HG02885 (cell line): ENCODE measurements around the gene EPSTI1.
A peak's percentile ranks its signal among the peaks of the same experiment; 100 is the strongest.

ENCODE experiments used
- ATAC-seq: cut with Tn5 transposase; IDR thresholded peaks from one replicate; pipeline ENCODE4 v1.9.1; 2021; ENCODE audit warnings: mild to moderate bottlenecking; ENCODE audit not compliant: unreplicated experiment, poor library complexity

The EPSTI1 gene

DNA sequence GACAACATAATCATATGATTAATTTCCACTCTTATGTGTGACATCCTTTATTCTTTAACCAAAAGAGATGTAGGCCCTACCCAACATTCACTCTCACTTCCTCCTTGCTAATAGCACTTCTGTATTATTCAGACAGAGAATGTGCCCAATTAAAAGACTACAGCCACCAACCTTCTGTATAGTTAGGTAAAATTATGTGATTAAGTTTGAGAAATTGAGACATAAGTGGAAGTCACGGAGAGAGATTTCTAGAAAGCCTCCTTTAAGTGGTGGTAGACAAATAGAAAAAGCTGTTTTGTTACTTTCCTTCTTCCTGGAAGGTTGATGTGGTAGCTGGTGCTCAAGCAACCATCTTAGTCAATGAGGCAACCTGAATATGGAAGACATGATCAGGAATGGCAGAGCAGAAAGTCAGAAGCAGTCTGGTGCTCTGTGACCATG lies 14.8 kb downstream of the EPSTI1 start:
- peak; percentile 50 for ATAC-seq

DNA sequence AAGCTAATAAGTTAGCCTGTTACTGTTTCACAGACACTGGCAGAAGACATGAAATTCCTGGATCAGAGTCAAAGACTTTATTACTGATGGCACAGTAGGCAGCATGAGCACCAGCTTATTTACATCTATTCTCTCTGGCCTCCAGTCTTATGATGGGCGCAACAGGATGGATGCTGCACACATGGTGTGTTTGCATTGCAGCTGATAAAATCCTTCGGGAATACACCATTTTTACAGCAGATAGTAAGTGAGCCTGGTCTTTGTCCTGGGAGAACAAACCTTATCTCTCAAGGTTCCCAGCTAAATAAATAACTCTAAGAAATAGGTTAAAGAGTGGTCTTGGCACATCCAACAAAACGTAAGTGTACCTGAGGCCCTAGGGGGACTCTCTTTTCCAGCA lies 16.0 kb downstream of the EPSTI1 start:
- ATAC-seq: no peak

- no peak for ATAC-seq
Observed at GRCh38 chr13:42973581-42973980, 18.5 kb downstream of the EPSTI1 start.

DNA sequence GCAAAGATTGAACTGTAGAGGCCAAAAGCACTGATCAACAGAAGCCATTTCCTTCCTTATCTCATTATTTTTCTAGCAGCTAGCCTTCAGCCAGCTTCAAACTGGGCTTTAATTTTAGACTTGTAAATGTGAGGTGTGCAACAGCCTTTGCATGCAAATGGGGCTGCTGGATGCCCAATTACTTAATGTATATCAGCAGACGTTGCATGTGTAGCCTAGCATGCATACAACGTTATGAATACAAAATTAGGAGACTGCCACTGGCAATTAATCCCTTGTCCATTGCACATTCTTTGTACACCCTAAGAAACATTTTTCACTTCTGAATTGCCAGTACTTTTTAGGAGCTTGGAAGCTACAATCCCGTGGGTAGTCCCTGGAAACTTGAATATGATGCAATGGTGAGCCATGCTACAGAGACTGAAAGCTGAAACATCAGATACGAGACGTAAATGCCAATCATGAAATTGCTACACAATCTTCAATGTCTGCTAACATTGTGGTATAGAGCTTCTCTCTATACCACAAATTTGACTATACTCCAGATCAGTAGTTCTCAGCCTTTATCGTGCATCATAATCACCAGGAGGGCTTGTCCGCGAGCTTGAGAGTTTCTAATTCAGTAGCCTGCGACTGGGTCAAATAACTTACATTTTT lies 20.2 kb downstream of the EPSTI1 start:
- peak; percentile 42 for ATAC-seq

GRCh38 chr13:42970824-42971690 lies 21.0 kb downstream of the EPSTI1 start:
- ATAC-seq: peak; percentile 66

DNA sequence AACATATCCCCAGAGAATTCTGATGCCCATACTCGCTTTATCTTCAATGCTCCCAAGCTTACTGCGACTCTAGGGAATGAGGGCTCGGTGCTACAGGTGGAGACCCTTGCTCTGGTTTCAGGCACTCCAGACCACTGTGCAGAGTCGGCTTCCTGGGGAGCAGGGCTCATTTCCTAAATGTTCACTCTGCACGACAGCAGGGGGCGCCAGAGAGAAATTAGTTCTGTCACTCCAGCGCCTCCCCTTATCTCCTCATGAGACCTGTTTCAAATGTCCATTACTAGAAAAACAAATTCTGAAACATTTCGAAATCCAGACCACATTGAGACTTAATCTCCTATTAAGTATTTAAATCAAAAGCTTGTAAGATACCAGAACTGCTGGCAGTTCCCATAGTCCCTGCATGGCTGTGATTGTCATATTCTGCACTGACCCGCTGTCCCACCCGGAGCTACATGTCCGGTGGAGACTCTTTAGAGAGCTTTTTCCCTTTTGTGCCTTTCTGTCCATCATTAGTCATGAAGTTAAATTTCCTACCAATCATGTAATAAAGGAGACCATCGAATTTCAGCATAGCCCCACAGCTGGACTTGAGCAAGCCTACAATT lies 22.4 kb downstream of the EPSTI1 start:
- ATAC-seq: peak; percentile 60

DNA sequence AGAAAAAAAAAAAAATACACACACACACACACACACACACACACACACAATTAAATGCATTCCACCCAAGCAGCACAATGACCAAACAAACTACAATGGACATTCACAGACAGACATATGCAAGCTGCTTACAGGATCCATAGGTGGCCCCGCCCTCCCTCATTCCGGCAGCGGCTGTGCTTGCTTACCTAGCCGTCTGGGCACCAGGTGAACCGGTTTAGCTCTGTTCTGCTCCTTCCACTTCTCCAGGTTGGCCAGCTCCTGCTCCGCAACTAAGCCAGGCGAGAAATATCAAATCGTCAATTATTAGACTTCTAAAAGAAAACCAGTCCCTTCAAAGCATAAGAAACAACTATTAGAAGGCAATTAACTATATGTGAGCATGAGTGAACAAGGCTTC lies 23.1 kb downstream of the EPSTI1 start:
- no peak for ATAC-seq

- no peak for ATAC-seq
Observed at GRCh38 chr13:42967660-42968059, 24.4 kb downstream of the EPSTI1 start.

DNA sequence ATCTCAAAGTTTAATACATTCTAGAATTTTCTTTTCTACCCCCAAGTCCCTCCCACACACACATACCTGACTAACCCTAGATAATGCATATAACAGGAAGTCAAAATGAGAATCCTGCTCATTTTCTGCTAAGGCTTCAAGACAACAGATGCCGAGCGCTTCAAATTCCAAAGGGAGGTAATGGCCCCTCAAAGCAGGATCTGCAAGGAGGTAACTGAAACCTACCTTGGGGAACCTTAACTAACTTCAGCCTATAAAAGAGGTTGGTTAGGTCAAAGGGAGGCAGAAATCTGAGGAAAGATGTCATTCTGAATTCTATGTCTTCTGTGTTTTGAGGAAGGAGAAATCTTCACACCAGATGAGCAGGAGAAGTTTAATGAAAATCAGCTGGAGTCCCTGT lies 26.8 kb downstream of the EPSTI1 start:
- ATAC-seq: no peak

GRCh38 chr13:42964761-42965161 lies 27.3 kb downstream of the EPSTI1 start:
- no peak for ATAC-seq

DNA sequence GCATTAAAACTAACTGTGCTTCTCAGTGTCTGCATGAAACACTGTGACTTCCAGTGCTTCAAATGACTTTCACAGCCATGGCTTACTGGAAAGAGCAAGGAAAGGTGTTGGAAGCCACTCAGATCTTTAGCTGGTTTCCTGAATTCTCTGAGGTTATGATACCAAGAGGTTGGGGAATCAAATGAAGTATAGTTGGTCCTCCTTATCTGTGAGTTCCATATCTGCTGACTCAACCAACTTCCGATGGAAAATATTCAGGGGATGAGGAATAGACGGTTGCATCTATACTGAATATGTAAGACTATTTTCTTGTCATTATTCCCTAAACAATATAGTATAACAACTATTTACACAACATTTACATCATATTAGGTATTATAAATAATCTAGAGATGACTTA lies 32.4 kb downstream of the EPSTI1 start:
- ATAC-seq: no peak

DNA sequence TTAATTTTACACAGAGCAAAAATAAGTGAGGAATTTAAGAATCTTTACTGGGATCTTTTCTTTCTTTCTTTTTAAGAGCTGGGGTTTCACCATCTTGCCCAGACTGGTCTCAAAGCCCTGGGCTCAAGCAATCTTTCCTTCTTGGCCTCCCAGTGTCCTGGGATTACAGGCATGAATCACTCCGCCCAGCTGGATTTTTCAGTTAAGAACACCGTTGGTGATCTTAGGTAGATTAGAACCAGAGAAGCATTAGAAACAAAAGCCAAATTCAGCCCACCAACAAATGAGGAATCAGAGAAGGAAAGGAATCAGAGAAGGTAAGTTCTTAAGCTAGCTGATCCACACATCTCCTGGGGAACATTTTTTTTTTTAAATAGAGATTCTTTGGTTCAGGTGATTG lies 34.2 kb downstream of the EPSTI1 start:
- ATAC-seq: no peak

DNA sequence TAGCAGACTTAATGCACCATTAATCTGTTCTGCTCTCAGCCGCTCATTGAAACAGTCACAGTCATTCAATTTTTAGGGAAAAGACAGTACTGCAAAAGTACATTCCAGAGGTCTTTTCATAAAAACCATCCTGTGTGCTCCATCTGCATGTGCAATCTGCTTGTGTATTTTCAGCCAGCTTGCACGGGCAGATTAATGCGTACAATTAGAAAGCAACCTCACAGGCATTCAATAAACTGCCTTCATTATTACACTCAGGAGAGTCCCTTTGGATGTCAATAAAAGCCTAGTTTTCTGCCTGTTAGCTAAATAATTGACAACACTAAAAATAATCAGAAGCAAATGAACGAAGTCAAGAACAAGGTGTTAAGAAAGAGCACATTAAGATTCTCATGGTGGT lies 41.9 kb downstream of the EPSTI1 start:
- no peak for ATAC-seq

DNA sequence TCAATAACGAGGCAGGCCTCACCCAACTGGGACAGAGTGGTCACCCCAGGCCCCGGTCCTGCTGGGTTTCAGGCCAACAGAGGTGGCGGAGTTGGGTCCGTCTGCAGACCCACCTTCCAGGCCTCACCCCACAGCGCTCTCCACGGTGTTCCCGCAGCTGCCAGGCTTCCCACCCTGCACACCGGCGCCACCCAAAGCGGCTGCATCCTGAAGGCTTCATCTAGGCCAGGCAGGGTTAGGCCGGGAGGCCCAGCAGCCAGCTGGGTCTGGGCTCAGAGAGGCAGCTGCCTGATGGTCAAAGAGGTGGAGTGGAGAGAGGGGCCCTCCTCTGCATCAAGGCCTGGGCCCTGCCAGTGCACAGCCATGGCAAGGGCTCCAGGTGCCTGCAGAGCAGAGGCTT lies 44.1 kb downstream of the EPSTI1 start:
- ATAC-seq: no peak

- no peak for ATAC-seq
Observed at GRCh38 chr13:42946927-42947326, 45.1 kb downstream of the EPSTI1 start.

DNA sequence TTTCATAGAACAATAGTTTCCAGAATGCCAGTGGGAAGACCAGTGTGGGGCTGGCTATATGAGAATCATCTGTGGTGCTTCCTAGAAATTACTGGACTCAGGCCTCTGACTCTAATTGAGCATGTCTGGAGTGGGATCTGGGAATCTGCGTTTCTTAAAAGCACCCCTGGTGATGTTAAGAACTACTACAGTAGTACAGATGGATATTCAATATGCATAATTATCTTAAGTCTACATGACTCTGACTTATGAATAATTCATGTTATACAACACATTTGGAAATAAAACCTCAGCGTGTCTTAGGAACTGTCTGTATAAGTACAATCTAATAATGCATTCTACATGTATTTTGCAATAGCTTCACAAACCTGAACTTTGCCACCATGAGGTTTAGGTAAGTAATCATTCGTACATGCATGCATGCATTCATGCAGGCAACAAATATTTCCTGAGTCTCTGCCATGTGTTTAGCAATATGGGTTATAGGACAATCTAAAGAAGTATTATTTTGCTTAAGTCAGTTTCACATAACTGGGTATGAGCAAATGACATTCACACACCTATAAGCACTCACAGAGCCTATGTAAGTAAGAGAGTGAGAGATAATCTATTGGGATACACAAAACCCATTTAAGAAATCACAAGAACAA lies 62.0 kb downstream of the EPSTI1 start:
- no peak for ATAC-seq

- no peak for ATAC-seq
Observed at GRCh38 chr13:42926555-42926954, 65.5 kb downstream of the EPSTI1 start.

DNA sequence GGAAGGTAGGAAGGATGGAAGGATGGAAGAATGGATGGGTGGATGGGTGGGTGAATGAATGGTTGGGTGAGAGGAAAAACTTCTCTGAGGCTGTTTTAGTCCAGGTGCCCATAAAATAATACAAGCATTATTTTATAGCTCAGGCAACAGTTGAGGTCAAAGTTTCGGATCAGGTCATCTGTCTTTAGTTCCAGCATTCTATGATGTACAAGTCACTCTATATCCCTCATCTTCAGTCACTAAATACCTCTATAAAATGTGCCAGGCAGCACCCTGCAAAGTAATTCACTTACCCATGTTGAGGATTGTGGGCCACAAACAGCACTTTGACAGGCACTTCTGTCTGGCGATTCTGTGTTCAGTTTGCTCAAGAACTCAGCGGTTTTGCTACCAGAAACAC lies 66.0 kb downstream of the EPSTI1 start:
- no peak for ATAC-seq

GRCh38 chr13:42925626-42926025 lies 66.4 kb downstream of the EPSTI1 start:
- no peak for ATAC-seq

DNA sequence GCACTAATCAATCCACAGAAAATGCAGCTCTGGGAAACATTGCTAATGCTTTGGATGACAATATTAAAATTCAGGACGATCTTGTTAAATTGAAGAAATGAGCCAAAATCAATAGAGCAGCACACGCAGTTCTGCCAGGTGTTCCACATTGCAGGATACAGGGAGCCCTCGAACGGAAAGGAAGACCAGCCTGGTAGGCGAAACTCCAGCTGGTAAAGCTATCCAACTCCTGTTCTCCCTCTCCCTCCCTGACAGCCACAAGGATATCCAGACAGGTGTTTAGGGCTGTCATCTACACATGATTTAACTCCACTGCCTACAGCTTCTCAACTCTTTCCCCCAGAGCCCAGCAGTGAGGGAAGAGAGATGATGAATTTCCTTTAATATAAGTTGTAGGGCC lies 67.7 kb downstream of the EPSTI1 start:
- no peak for ATAC-seq

GRCh38 chr13:42907745-42908144 lies 84.3 kb downstream of the EPSTI1 start:
- ATAC-seq: no peak
